HG03457 (cell line): Measurements from ENCODE around the gene MEPCE.

Experiments
- ATAC-seq: cut with Tn5 transposase; IDR thresholded peaks from one replicate; pipeline ENCODE4 v1.9.1; 2021; ENCODE audit warnings: moderate number of reproducible peaks; ENCODE audit not compliant: unreplicated experiment

MEPCE gene

DNA sequence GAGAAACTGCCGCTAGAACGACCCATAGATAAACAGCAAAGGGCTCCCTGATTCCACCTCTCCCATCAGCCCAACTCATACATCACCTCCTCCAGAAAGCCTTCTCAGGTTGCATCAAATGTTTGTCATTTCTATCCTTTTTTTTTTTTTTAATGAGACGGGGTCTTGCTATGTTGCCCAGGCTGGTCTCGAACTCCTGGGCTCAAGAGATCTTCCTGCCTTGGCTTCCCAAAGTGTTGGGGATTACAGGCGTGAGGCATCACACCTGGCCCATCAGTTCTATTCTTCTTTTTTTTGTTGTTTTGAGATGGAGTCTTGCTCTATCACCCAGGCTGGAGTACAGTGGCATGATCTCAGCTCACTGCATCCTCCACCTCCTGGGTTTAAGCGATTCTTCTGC, 27.4 kb downstream of the MEPCE start:
- no peak for ATAC-seq

DNA sequence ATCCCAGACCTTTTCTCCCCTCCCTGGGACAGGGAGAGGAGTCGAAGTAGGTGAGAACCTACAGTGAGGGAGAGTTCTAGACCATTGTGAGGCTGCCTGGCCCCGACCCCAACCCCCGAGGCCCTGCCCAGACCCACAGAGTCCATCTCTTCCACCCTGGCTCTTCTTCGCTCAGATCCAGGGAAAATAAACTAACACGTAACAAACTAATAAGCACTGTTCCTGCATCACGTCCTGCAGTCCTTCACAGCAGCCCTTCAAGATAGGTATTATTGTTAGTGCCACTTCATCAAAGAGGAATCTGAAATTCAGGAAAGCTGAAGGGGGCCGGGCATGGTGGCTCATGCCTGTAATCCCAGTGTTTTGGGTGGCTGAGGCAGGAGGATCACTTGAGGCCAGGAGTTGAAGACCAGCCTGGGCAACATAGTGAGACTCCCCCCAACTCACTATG, 34.6 kb downstream of the MEPCE start, which contains the start of gene SPACDR:
Gene SPACDR, minus strand, starts transcription at position 51 of the 451 bp plus-strand sequence. CDS start 235 bp downstream, outside the sequence.
- no peak for ATAC-seq

DNA sequence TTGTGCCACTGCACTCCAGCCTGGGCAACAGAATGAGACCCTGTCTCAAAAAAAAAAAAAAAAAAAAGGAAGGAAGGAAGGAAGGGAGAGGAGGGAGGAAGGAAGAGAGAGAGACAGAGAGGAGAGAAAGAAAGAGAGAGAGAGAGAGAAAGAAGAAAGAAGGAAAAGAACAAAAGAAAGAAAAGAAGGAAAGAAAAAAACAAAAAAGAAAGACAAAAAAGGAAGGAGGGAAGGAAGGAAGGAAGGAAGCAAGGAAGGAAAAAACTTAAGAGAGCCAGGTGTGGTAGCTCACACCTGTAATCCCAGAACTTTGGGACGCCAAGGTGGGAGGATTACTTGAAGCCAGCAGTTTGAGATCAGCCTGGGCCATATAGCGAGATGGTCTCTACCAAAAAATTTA, 35.2 kb downstream of the MEPCE start:
- ATAC-seq = no peak

DNA sequence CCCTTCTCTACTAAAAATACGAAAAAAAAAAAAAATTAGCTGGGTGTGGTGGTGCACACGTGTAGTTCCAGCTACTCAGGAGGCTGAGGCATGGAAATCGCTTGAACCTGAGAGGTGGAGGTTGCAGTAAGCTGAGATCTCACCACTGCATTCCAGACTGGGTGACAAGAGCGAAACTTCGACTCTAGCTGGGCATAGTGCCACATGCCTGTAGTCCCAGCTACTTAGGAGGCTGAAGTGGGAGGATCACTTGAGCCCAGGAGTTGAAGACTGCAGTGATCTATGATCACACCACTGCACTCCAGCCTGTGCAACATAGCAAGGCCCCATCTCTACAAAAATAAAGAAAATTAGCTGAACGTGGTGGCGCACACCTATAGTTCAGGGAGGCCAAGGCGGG, 35.7 kb downstream of the MEPCE start:
- ATAC-seq = no peak

DNA sequence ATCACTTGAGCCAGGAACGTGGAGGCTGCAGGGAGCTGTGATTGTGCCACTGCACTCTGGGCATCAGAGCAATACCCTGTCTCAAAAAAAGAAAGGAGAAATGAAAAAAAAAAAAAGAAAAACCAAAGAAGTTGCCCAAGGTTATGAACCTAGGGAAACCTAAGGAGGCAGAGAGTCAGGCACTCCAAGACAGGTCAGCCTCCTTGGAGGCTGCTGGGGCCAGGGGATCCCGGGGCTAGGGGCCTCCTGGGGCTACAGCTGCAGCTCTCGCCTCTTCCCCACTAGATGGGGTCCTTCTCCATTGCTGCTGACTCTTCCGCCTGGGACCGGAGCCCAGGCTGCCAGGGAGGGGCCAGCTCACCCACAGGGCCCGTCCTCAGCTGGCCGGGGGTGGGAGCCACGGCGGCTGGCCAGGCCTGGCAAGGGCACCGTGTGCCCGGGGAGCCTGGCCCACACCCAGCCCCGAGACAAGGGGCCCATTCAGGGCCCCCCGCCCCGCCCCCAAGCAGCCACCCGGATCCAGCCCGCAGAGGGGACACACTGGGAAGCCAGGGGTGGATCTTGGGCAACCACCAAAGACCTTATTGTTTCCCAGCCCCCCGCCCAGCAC, 36.2 kb downstream of the MEPCE start:
- no peak for ATAC-seq

DNA sequence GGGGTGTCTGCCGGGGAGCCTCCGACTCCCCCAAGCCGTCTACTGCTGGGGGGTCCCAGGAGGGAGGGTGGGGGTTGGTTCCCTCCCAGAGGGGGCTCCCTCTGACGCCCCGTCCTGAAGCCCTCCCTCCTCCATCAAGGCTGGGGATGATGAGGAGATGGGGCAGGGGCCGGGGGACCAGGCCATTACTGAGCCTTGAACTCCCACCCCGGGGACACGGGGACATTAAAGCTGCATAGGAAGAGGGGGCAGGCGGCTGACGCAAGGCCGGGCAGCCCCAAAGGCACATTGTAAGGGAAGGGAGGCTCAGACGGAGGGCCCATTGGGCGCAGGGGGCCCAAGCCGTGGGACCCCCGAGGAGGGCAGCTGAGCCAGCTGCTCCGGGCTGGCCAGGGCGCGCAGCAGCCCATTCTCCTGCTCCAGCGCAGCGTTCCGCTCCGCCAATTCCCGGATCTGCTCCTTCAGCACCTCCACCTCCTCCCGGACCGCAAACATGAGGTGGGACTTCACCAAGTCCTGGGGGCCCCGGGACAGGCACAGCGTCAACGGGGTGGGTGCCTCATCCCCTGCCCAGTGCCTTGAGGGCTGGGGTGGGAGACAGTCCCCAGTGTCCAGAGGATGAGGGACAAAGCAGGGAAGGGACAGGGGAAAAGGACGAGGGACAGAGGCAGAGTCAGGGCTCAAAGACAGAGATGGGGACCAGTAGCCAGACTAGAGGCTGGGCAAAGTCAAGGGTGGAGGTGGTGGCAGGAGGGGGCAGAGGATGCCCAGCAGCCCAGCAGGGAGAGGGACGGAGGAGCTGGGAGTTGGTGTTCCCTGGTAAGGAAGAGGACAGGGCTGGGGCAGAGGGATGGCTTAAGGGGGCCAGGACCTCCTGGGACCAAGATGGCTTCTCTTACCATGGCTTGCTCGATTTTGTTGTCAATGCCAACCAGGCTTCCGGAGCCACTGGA, 37.3 kb downstream of the MEPCE start:
- no peak for ATAC-seq

DNA sequence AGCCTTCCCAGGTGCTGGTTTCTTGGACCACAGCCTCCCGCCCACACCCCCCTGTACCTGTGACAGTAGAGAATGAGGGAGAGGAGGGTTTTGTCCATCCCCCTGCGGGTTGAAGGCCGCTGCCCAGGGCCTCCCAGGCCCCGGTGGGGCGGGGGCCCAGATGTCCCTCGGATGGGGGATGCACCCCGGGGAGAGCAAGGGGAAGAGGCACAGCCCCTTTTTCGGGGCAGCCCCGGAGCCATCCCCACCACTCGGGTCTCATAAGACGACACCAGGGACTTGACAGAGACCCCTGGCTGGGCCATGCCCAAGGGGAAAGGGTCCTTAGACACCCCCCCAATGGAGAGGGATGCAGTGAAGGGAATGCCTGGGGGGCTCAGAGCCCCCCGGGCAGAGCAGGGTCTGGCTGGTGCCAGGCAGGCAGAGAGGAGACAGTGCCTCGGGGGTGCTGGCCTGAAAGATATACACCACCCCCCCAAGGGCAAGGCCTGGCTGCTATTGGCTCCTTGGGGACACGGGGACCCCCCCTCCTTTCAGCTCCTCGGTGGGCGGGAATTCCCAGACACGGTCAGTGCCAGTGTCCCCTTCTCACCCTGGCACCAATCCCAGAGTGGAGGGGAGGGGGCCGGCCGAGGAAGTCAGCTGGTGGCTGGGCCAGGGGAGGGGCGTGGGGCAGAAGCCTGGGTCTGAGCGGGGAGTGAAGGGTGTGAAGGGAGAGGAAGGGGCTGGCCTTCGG, 38.2 kb downstream of the MEPCE start:
- ATAC-seq = no peak

DNA sequence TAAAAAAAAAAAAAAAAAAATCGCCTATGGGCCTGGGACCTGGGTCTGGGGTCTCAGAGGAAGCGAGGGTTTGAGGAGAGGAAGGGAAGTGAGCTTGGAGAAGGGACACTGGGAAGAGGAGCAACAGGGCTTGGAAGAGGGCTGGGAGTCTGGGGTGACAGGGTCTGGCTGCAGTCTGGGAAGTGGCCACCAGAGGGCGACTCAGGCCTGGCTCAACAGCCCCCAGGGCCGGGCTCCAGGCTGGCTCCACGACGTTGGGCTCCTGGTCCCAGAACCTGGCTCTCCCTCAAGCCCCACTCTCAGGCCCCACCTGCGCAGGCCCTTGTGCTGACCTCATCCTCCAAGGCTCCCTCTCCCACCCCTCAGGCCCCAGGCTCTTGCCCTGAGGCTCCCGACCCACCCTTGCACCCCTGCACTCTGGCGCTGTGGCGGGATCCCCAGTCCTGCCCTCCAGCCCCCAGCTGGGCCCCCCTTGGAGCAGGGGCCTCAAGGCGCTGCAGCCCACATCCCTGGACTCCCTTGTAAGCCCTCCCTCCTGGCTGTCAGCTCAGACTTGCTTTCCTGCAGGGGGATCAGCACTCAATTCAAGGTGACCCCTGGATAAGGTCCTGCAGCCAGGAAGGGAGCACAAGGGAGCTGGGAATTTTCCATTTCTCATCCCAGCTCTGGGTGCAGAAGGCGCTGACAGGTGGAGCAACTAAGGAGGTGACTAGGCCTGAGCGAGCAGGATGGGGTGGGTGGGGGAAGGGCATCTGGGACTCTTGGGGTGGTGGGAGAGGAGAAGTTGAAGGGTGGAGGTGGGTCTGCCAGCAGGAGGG, 39.8 kb downstream of the MEPCE start:
- ATAC-seq = no peak

DNA sequence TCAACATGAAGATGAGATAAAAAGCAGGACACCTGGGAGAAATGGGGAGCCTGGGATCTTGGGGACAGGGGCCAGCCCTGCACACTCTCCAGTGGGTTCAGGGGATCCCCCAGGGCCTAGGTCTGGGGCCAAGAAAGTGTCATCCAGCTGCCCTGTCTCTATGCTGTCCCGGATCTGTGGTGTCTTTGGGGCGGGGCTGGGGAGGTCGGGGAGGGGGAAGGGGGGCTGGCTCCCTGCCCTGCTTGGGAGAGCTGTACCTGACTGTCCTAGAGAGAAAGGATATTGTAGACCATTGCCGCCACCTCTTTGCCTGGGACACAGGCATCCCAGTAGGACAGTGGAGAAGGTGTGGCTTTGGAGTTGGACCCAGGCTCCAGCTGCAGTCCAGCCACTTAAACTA, 41.4 kb downstream of the MEPCE start:
- ATAC-seq = no peak

DNA sequence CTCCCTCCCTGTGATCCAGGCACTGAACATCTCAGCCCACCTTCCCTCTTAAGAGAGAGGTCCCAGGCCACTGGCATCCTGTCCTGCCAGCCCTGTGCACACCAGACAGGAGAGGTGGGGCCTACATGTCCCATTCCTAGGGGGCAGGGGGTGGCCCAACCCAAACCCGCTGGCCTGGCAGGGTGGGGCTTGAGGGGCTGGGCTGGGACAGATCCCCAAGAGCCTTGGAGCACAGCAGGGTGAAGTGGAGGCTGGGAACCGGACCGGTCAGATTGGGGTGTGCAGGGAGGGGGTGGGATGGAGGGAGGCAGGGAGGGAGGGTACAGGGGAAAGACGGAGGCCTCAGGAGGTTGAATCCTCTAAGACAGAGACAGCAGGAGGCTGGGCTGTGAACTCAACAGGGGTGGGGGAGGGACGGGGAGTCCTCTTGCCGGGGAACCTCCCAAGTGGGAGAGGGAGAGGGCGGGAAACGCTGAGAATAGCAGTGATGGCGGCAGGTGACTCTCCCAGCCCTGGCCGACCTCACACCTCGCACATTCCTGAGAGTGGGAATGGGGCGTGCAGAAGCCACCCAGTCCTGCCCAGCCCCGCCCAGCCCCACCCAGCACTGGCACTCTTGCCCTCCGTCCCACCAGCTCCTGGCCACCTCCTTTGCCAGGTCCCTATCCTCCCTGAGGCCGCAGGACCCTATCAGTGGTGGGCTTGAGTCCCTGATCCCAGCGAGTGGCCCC, 42.7 kb downstream of the MEPCE start:
- ATAC-seq = no peak

DNA sequence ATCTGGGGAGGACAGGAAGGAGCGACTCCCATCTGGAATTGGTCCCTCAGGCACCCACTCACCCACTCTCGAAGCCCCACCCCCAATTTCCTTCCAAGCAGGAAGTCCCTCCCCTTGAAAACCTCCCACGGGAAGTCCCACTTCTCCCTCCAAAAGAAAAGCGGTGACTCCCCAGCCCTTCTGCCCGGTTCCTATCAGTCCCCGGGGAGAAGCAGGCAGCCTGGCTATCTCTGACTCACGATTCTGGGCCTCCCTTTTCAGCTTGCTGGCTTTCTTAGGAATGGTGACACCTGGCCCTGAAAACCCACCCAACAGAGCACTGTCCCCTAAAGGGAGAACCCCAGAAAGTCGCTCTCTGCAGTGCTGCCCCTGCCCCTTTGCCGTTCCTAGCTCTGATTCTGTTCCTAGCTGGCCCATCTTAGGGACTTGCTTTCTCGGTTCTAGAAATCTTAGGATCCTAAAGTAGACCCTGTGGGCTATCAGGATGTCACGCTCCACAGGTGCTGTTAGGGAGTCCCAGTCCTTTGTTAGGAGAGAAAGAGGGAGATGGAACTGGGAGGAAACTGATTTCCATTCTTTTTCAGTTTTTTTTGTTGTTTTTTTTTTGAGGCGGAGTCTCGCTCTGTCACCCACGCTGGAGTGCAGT, 43.3 kb downstream of the MEPCE start:
- ATAC-seq = no peak

DNA sequence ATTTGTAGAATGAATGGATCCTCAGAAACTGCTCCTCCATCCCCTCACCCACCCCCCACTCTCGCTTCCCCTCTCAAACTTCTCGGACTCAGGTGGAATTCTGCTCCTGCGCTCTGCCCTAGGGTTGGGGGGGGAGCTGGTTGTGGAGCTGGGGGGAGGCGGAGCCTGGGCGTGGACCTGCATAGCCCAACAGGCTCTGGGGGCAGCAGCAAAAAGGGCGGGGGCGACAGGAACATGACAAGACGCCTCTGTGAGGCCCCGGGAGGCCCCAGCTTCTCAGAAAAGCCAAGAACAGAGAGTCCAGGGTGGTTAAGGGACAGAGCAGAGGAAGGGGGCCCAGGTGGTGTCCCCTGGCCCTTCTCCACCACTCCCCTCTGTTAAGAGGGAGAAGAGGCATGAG, 45.9 kb downstream of the MEPCE start:
- ATAC-seq = no peak

DNA sequence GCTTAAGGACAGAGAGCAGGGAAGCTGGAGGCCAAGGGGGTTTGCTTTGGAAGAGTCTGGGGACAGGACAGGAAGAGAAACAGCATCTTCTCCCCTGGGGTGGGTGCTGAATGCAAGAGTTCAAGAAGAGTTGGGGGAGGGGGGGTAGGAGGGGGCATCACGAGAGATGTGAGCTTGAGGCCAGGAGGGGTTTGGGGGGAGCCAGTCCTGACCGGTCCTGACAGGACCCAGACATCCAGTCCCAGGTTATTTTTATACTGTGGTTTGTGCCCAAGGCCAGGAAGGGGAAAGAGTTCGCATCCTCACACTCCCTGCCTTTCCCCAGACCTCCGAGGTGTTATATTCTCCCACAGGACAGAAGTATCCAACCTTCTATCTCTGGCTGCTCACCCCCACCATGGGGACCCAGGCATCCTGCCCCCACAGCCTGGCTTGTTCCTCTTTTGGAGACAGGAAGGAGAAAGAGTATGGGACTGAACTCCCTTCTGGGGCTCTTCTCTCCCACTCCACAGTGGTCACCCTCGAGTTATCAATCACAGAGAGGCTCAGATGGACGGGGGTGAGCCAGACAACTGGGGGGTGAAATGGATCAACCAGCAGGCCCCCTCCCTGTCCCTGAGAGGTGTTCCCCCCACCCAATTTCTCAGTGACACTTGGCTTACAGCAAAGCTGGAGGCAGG, 46.6 kb downstream of the MEPCE start:
- no peak for ATAC-seq

DNA sequence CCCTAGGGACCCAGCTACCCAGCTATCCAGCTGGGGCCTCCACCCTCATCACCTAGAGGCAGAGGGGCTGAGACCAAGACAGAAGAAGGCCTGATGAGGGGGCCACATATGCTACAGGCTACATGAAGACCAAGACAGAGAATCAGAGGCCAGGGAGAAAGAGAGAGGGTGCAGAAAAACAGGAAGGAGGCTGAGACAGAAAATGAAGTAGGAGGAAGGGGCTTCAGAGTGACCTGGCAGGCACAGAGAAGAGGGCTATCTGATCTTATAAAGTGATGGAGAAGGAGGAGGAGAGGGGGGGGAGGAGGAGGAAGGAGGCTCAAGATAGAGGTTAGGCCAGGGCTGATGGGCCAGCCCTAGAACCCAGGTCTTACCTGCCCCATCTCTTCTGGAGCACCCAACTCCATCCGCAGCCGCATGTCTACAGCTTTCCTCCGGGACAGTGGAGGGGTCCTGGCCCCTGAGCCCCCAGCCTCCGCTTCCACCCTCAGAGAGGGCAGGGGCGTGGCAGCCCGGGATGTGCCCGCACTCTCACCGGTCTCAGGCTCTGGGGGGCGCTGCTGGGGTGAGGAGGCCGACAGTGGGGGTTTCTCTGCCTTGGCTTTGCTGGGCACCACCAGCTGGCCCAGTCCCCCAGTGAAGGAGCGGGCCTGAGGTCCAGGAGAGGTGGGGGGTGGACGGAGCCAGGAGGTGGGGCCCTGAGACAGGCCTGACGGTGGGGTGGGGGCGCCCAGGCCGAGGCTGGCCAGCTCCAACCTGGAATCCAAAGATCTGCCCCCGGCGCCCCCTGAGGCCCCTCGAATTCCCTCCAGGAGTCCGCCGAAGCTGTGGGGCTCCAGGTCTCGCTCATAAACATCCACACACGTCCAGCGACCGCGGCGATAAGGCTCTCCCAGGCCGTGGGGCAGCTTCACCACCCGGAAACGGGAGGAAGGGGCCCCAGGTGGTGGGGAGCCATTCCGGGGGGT, 47.6 kb downstream of the MEPCE start:
- ATAC-seq = no peak

DNA sequence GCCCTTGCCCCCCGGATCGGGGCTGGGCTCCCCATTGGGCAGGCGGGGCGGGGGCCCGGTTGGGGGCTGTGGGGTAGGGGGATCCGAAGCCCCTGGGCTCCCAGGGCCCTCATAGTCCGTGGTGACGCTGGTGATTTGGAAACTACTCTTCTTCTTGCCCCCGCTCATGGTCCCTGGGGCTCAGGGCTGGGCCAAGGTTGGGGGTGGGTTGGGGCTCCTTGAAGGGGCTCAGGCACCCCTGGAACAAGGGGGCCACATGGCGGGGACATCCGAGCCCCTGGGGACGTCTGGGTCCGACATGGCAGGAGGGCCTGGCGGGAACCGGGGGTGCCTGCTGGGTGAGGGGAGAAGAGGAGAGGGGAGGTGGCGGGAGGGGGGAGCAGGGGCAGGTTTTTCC, 48.2 kb downstream of the MEPCE start:
- ATAC-seq = no peak

DNA sequence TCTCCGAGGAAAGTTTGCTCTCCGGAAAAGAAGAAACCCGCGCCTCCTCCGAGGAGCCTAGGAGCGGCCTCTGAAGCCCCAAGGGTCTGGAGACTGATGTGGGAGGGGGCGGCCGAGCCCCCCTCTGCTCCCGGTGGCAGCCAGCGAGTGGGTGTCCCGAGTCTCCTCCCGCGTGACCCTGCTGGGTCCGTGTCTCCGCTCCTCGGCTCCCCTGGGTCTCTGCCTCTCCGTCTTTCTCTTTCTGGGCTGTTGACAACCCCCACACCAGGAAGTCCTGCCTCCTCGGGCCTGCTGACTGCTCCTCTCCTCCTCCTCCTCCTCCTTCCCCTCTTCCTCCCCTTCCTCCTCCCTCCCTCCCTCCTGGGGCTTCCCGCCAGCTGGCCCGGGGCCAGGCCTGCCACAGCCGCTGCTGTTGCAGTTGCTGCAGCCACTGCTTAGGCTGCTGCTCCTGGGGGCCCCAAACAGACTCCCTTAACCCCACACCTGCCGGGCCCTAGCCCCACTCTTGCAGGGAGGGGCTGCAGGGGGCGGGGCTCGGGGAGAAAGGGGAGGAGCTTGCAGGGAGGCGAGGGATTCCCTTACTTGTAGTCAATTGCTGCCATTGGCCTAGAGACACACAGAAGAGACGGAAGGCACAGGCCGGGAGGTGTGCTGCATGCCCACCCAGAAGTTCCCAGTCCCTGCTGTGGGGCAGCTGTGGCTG, 49.5 kb downstream of the MEPCE start, which contains the start of gene TSC22D4:
Gene TSC22D4, minus strand, starts transcription at position 257 of the 703 bp plus-strand sequence. CDS start 1,176 bp downstream, outside the sequence.
- ATAC-seq = peak; percentile 44

DNA sequence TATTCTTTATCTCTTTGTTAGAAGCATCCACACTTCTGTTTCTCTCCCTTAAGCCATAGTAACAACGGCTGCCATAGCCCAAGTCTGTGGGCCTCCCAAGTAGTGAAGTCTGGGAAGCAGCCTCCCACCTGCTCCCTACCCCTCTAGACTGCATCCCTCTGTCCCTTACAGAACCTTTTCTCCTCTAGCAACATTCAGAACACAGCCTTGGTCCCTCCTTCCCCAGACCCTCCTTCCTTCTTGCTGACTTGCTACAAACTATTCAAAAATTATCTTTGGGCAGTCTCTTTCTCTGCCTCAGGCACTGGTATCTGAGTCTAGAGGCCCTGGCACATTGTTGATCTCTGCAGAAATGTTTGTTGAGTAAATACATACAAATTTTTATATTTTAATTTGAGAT, 51.8 kb downstream of the MEPCE start:
- ATAC-seq = no peak
